Measurements from ENCODE around the gene ADAMTS16. TPM values are rescaled to one million over a fixed set of nuclear protein-coding genes. Genes with fewer than 3 reads are reported as not detected.
A peak's percentile ranks its signal among the peaks of the same experiment; 100 is the strongest.

The ADAMTS16 gene
- total RNA-seq, 1 donor from 2014 or later, result not detected

- DNase-seq (ENCODE audit: low read depth in 2 of 2), result no peak
These were observed 201.6 kb downstream of the ADAMTS16 start for GRCh38 chr5:5341531-5342292.

GRCh38 chr5:5342784-5343183, 202.7 kb downstream of the ADAMTS16 start:
- DNase-seq (ENCODE audit: low read depth in 2 of 2), result no peak

DNA sequence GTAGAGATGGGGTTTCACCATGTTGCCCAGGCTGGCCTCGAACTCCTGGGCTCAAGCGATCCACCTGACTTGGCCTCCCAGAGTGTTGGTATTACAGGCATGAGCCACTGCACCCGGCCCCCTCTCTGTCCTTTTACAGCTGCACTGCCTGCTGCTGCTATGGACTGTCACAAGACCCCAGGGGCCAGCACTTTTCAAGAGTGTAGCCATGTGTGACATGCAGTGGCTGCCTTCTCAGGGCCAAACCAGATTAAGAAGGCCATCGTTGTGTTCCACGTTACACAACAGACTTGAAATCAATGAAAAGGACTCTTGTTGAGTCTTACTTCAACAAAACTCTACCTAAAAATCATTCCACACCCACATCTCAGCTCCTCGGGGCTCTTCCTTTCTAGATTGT, 203.4 kb downstream of the ADAMTS16 start:
- DNase-seq (ENCODE audit: low read depth in 2 of 2), result no peak

GRCh38 chr5:5344051-5344571, 204.0 kb downstream of the ADAMTS16 start:
- DNase-seq (ENCODE audit: low read depth in 2 of 2), result peak in 1 of 2 donors; percentile 69

DNA sequence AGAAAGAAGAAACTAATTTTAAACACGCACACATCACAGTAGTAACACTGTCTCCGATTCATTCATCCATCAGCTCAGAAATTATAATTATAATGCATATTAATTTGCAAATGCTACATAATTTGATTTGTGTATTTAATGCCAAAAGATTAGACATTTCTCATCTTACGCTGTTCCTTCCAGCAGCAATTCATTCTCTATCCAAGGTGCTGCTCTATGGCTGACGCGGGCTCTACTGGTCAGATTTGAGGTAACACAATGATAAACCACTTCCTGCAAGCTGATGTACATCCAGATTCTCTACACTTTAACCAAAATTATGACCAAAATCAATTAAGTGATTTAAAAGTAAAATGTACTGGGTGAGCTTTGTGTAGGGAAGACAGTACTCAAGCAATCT, 204.5 kb downstream of the ADAMTS16 start:
- no peak for DNase-seq (ENCODE audit: low read depth in 2 of 2)

GRCh38 chr5:5347442-5347841, 207.3 kb downstream of the ADAMTS16 start:
- DNase-seq (ENCODE audit: low read depth in 2 of 2), result no peak

DNA sequence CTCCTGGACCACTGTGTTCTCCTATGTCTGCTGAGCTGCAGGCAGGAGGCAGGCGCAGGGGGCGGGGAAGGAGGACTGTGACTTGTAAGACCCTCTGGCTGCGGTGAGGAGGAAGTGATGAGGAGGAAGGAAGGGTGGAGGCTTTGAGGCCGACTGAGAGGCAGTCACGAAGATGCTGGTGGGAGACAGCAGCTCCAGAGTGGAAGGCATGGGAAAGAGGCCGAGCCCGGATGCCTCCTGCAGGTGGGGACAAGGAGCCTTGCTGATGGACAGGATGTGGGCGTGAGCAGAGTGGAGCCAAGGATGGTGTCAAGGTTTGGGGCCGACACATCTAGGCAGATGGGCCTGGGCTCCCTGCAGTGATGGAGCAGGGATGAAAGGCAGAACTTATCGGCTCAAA, 208.0 kb downstream of the ADAMTS16 start:
- no peak for DNase-seq (ENCODE audit: low read depth in 2 of 2)

- no peak for DNase-seq (ENCODE audit: low read depth in 2 of 2)
These were observed 208.4 kb downstream of the ADAMTS16 start for GRCh38 chr5:5348576-5348975.

GRCh38 chr5:5350101-5350500, 210.0 kb downstream of the ADAMTS16 start:
- no peak for DNase-seq (ENCODE audit: low read depth in 2 of 2)

- DNase-seq (ENCODE audit: low read depth in 2 of 2), result no peak
These were observed 211.3 kb downstream of the ADAMTS16 start for GRCh38 chr5:5351288-5351979.

DNA sequence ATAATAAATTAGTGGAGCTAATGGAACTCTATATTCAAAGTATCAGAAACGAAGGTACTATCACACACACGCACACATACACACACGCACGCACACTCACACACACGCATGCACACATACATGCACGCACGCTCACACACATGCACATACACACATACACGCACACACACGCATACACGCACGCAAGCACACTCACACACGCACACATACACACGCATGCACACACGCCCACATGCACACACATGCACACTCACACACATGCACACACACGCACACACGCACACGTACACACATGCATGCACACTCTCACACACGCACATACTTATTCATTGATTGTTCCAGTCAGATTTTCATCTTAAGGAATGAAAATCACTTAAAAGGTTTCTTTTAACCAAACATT, 212.5 kb downstream of the ADAMTS16 start:
- no peak for DNase-seq (ENCODE audit: low read depth in 2 of 2)

GRCh38 chr5:5353681-5354080, 213.6 kb downstream of the ADAMTS16 start:
- DNase-seq (ENCODE audit: low read depth in 2 of 2), result no peak

DNA sequence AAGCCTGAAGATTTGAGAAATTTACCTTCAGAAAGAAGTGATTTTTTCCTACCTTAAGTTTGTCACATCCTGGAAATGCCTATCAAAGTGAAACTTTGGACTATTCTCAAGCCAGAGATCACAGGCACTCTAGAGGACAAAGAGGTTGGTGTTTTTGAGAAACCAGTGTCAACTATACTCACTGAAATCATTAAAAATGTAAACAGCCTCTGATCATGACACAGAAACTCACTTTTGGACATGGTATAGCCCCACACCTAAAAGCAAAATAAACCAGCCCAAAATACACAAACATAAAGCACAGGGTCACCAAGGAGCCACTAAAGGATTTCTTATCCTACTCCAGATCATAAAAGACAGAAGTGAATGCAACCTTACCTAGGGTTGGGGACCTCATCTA, 216.6 kb downstream of the ADAMTS16 start:
- DNase-seq (ENCODE audit: low read depth in 2 of 2), result no peak

DNA sequence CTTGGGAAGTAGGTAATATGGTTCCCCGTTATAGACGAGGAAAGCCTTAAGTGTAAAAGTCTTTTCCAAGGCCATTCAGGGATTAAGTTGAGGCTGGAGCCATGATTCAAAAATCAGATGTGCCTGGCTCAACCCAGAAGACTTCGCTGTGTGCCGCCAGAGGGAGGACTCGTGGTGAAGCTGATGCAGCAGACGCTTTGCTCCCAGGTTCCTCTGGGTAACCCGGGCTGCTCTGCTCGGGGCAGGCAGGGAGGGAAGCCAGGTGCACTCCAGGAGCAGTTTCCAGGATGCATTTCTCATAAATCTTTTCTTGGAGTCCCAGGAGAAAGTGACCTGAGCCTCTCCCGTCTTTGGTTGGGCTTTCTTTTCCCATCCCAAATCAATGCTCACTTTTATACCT, 219.5 kb downstream of the ADAMTS16 start:
- DNase-seq (ENCODE audit: low read depth in 2 of 2), result no peak

- no peak for DNase-seq (ENCODE audit: low read depth in 2 of 2)
These were observed 220.3 kb downstream of the ADAMTS16 start for GRCh38 chr5:5360363-5360940.

GRCh38 chr5:5360941-5361520, 220.9 kb downstream of the ADAMTS16 start:
- no peak for DNase-seq (ENCODE audit: low read depth in 2 of 2)

GRCh38 chr5:5363045-5363444, 222.9 kb downstream of the ADAMTS16 start:
- peak in 1 of 2 donors; percentile 56 for DNase-seq (ENCODE audit: low read depth in 2 of 2)

- no peak for DNase-seq (ENCODE audit: low read depth in 2 of 2)
These were observed 224.8 kb downstream of the ADAMTS16 start for GRCh38 chr5:5364932-5365331.

- no peak for DNase-seq (ENCODE audit: low read depth in 2 of 2)
These were observed 227.6 kb downstream of the ADAMTS16 start for GRCh38 chr5:5367739-5368138.

DNA sequence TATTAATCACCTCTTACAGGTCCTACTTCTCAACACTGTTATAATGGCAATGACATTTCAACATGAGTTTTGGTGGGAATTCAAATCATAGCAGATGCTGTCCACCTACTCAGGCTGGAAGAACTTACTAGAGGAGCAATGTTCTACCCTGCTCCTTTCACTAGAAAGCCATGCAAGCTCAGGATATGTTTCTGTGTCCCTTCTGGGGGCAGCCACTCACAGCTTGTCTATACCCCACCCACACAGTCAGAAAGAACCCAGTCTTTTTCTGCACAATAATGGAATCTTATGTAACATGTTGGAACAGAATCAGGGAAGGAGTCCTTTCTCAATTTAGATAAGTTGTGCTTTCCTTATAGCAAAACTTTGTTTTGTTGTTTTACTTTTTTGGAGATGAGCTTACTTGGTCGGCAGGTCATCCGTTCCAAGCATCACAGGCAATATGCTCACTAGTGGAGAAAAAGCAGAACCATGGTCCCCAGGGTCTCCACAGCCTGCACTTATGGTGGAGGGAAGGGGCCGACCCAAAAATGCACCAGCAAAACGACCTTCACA, 229.0 kb downstream of the ADAMTS16 start:
- DNase-seq (ENCODE audit: low read depth in 2 of 2), result no peak
